Naive thymus-derived CD8-positive, alpha-beta T cell (primary cell): Measurements from ENCODE around the gene TTC28. TPM values are rescaled to one million over a fixed set of nuclear protein-coding genes. Genes with fewer than 3 reads are reported as not detected.
"Not testable (repeated sequence)": the region's sequence is repeated elsewhere in the genome, so short reads cannot be mapped to it uniquely, and the experiment has no call there.

Source experiments
- ATAC-seq, 2 donors: fragments of 150-1000 bp; cut with Tn5 transposase in 1 of 2; sonication (Bioruptor Pico), chemical (Tn5 transposase) in 1 of 2; 1 replicate in 1 of 2; 2 replicates in 1 of 2; pipeline ENCODE4 v1.10.0; 2021; ENCODE audit warnings: mild to moderate bottlenecking in 2 of 2, moderate library complexity in 2 of 2
- POLR2A ChIA-PET: fragments of 350-600 bp; sonication (Branson Sonifier 250); formaldehyde crosslinking; loops from one replicate; lab custom pipeline; 2021; ENCODE audit warnings: antibody characterized with exemption; lab: Charles Lee
- DNase-seq, 10 donors: peaks; one replicate each; pipeline versions ENCODE4 v3.0.0 to v3.0.0-alpha.2; 2020 to 2022
- H3K27ac Mint-ChIP-seq, 10 donors: one replicate each; pipeline ENCODE4 v1.8.0; 2020 to 2022; ENCODE audit warnings: mild to moderate bottlenecking in 10 of 10, mixed read lengths in 10 of 10, moderate library complexity in 4 of 10, inconsistent platforms in 1 of 10
- H3K27me3 Mint-ChIP-seq, 5 donors: one replicate each; pipeline ENCODE4 v1.8.0; 2021 to 2022; ENCODE audit warnings: mixed read lengths in 5 of 5
- H3K36me3 Mint-ChIP-seq, 3 donors: one replicate each; pipeline ENCODE4 v1.8.0; 2020 to 2022; ENCODE audit warnings: mixed read lengths in 3 of 3, mild to moderate bottlenecking in 2 of 3, inconsistent platforms in 1 of 3
- H3K4me1 Mint-ChIP-seq, 4 donors: one replicate each; pipeline ENCODE4 v1.8.0; 2021 to 2022; ENCODE audit warnings: mixed read lengths in 4 of 4
- H3K4me3 Mint-ChIP-seq, 10 donors: one replicate each; pipeline ENCODE4 v1.8.0; 2020 to 2022; ENCODE audit warnings: mild to moderate bottlenecking in 10 of 10, mixed read lengths in 10 of 10, moderate library complexity in 6 of 10, inconsistent platforms in 1 of 10
- H3K9me3 Mint-ChIP-seq, 9 donors: one replicate each; pipeline ENCODE4 v1.8.0; 2020 to 2022; ENCODE audit warnings: mixed read lengths in 9 of 9, mild to moderate bottlenecking in 3 of 9, inconsistent platforms in 1 of 9, moderate library complexity in 1 of 9
- polyA plus RNA-seq, 3 donors: library from polyadenylated mRNA; unstranded; fragments of 300-500 nt; fragmentation: Illumina TruSeq; gene quantifications; one replicate each; pipeline ENCODE4 v1.2.3, GENCODE V29; 2021
- total RNA-seq, 8 experiments: library from RNA in 2 of 8; stranded (reverse) in 2 of 8; gene quantifications; one replicate each; pipeline ENCODE4 v1.2.3 and lab custom pipeline; 2021 to 2026

Gene TTC28
- total and polyA plus RNA-seq, 5 experiments from 2014 or later: 0.44 to 6.4 (median 1.3) TPM

DNA sequence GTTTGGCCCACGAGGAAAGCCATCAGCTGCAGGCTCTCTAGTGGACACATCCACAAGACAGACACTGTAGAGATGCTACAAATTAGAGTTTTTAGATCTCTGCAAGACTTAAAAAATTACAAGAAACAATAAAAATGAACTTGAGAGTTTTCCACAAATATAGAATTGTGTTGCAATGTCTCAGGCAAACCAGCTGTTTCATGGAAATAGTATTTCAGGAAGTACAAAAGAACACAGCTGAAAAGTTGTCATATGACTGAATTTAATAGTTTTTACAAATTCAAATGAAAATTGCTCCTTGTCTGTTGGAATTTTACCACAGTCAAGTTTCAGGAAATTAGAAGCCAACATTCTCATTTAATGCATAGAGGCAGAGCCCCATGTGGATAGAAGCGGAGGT, 576.0 kb downstream of the TTC28 start:
- Mint-ChIP-seq H3K27me3 (no peaks in the 10 kb centered on the region), H3K27ac (no peak overlapping the region), H3K4me3 (no peak overlapping the region), H3K36me3 (peaks cover 0 to 22% (median 13%) of the 10 kb centered on the region in 3 donors), H3K4me1 (no peaks in the 10 kb centered on the region), H3K9me3 (no peaks in the 10 kb centered on the region)
- DNase-seq (no peak), ATAC-seq (no peak)
- POLR2A ChIA-PET: no interaction called here

DNA sequence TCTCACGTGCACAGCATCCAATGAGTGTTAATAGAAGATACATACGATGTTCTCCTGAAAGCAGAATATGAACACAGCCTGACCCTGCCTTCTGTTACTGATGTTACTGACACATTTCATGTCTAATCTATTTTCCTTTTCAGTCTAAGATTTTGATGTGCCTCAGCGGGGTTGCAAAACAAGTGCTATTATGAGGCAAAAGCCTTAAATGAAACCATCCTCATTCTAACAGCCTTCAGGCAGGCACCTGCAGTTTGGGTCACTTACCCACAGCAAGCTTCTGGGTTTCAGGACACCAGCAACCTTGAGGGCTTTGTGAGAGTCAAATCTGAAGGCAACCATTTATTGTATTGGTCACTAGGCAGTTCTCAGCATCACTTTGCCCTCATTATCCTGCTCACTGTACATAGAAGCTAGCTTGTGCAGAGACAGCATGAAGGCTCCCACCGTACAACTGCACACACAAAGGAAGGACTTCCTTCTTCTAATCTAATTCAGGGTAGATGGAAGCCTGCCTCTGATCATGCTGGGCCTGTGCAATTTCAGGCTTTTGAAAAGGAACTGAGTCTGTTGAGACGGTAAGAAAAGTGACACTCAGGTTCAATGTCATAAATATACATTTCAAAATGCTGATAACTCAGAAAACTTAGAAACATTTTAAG, 577.4 kb downstream of the TTC28 start:
- POLR2A ChIA-PET: no interaction called here
- Mint-ChIP-seq H3K27me3 (no peaks in the 10 kb centered on the region), H3K4me3 (no peak overlapping the region), H3K27ac (no peak overlapping the region), H3K36me3 (peaks cover 0 to 22% (median 12%) of the 10 kb centered on the region in 3 donors), H3K9me3 (no peaks in the 10 kb centered on the region), H3K4me1 (no peaks in the 10 kb centered on the region)
- DNase-seq (no peak), ATAC-seq (no peak)

DNA sequence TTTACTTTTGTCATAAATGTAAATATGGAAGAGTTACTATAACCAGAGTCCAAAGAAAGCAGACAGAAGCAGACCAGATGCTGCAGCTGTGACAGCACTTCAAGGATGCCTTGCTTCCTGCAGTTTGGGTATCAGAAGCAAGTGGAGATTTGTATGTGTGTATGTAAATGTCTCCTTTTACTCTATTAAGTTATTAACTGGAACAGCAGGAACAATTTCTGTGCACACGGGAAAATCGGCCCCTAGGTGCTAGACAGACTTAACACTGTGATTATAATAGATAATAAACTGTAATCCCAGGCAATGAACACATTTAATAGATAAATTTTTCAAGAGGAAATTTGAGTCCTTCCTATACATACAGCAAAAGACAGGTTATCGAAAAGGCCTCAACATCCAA, 582.0 kb downstream of the TTC28 start:
- no peak for ATAC-seq
- DNase-seq: no peak
- Mint-ChIP-seq H3K4me3 (no peak overlapping the region), H3K9me3 (no peaks in the 10 kb centered on the region), H3K4me1 (peaks cover 0 to 3% (median 0%) of the 10 kb centered on the region in 4 donors), H3K27ac (no peak overlapping the region), H3K36me3 (peaks cover 0 to 23% (median 3%) of the 10 kb centered on the region in 3 donors), H3K27me3 (no peaks in the 10 kb centered on the region)
- POLR2A ChIA-PET: no interaction called here

- Mint-ChIP-seq H3K36me3 (peaks cover 0 to 26% (median 3%) of the 10 kb centered on the region in 3 donors), H3K4me3 (no peak overlapping the region), H3K9me3 (no peaks in the 10 kb centered on the region), H3K27me3 (no peaks in the 10 kb centered on the region), H3K27ac (no peak overlapping the region), H3K4me1 (peaks cover 0 to 3% (median 0%) of the 10 kb centered on the region in 4 donors)
- POLR2A ChIA-PET: no interaction called here
- ATAC-seq (no peak), DNase-seq (no peak)
Observed at GRCh38 chr22:28096161-28096560, 583.5 kb downstream of the TTC28 start.

DNA sequence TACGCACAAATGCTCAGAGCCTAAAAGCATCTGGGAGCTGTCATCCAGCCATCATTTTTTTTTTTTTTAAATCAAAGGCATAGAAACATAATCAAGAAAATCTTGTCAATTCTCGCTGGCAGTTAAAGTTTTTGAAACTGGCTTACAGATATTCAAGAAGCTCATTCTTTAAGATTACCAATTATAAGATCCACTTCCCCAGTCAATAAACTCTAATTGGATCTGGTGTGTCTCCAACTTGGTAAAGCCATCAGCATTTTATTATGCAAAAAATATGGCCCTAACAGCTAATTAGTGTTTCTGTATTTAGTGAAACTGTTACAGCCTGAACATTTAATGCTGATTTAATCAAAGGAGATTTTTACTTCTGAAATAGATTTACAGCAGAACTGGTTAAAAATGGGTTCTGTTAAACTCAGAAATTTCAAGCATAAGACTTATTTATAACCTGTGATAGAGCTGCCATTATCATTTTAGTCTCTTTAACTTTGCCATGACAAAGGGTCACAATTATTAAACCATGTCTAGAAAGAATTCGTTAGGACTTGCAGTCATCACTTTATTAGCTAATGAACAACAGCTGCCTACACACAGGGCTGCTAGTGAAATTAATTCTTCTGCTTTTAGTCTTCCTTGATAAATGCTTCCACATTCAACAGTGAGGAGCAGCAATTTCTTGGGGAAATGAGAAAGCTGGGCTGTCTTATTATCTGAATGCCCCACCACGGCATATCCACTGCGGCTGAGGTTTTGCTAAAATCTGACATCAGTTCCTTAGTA, 584.1 kb downstream of the TTC28 start:
- no peaks in the 10 kb centered on the region for H3K9me3 Mint-ChIP-seq
- POLR2A ChIA-PET: no interaction called here
- H3K27ac Mint-ChIP-seq: no peak overlapping the region
- ATAC-seq (no peak), DNase-seq (no peak)
- H3K27me3 Mint-ChIP-seq: no peaks in the 10 kb centered on the region
- H3K4me1 Mint-ChIP-seq: peaks cover 0 to 3% (median 0%) of the 10 kb centered on the region in 4 donors
- no peak overlapping the region for H3K4me3 Mint-ChIP-seq
- peaks cover 0 to 26% (median 3%) of the 10 kb centered on the region in 3 donors for H3K36me3 Mint-ChIP-seq

DNA sequence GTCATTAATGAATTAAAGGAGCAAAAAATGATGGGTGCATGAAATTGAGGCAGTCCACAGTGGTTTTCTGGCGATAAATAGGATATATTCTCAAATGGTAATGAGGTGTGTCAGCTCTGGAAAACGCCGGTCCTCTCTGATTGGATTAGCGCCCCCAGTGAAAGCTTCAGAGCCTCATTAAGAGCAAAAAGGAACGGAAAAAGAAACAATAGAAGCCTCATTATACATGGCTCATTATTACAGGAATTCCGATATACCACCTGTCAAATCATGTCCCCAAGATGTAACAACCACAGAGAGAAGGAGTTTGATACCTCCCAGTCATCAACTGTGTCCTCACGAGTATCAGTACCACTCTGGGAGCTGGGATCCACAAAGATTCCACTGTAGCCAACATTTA, 584.9 kb downstream of the TTC28 start:
- Mint-ChIP-seq H3K9me3 (no peaks in the 10 kb centered on the region), H3K27me3 (no peaks in the 10 kb centered on the region), H3K4me3 (no peak overlapping the region), H3K4me1 (peaks cover 0 to 3% (median 0%) of the 10 kb centered on the region in 4 donors), H3K36me3 (peaks cover 0 to 22% (median 0%) of the 10 kb centered on the region in 3 donors), H3K27ac (no peak overlapping the region)
- POLR2A ChIA-PET: no interaction called here
- ATAC-seq (no peak), DNase-seq (no peak)

DNA sequence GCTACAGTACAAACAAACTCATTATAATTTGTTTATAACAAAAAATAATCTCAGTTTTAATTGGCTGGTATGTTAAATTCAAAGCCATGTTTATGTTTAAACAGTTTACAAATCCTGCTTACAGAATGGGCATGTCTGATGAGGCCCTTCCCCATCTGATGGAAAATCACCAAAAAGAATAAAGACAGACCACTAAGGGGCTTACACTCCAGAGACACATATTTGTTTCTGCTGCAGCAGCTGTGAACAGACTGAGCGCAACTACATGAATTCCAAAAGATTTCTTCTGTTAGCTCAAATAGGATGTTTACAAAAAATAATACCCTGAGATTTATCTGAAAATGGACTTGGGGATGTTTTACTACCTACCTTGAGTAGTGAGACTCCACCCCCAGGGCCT, 585.9 kb downstream of the TTC28 start:
- no peaks in the 10 kb centered on the region for H3K27me3 Mint-ChIP-seq
- POLR2A ChIA-PET: no interaction called here
- H3K9me3 Mint-ChIP-seq: no peaks in the 10 kb centered on the region

GRCh38 chr22:28091486-28091885, 588.2 kb downstream of the TTC28 start:
- Mint-ChIP-seq H3K36me3 (peaks cover 0 to 10% (median 3%) of the 10 kb centered on the region in 3 donors), H3K27me3 (no peaks in the 10 kb centered on the region), H3K4me3 (no peak overlapping the region), H3K27ac (peak overlapping the region in 1 of 10 donors; percentile 7), H3K9me3 (peaks cover 0 to 5% (median 0%) of the 10 kb centered on the region in 9 donors), H3K4me1 (no peaks in the 10 kb centered on the region)
- POLR2A ChIA-PET: no interaction called here
- DNase-seq: no peak
- ATAC-seq: no peak

More for the DNA sequence above, 585.9 kb downstream of the TTC28 start:
- Mint-ChIP-seq H3K4me1 (peaks cover 0 to 3% (median 0%) of the 10 kb centered on the region in 4 donors), H3K4me3 (no peak overlapping the region), H3K27ac (no peak overlapping the region), H3K36me3 (peaks cover 0 to 16% (median under 1%) of the 10 kb centered on the region in 3 donors)
- no peak for ATAC-seq
- DNase-seq: no peak

DNA sequence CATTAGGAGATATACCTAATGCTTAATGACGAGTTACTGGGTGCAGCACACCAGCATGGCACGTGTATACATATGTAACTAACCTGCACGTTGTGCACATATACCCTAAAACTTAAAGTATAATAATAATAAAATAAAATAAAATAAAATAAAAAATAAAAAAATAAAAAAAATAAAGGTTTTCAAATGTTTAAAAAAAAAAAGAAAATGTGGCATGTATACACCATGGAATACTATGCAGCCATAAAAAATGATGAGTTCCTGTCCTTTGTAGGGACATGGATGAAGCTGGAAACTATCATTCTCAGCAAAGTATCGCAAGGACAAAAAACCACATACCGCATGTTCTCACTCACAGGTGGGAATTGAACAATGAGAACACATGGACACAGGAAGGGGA, 590.1 kb downstream of the TTC28 start:
- ATAC-seq, H3K27ac Mint-ChIP-seq, H3K27me3 Mint-ChIP-seq, POLR2A ChIA-PET, H3K4me1 Mint-ChIP-seq, DNase-seq, H3K4me3 Mint-ChIP-seq: not testable (repeated sequence)
- H3K36me3 Mint-ChIP-seq: peaks cover 5 to 17% (median 11%) of the 10 kb centered on the region in 3 donors
- H3K9me3 Mint-ChIP-seq: peaks cover 0 to 12% (median 3%) of the 10 kb centered on the region in 9 donors

DNA sequence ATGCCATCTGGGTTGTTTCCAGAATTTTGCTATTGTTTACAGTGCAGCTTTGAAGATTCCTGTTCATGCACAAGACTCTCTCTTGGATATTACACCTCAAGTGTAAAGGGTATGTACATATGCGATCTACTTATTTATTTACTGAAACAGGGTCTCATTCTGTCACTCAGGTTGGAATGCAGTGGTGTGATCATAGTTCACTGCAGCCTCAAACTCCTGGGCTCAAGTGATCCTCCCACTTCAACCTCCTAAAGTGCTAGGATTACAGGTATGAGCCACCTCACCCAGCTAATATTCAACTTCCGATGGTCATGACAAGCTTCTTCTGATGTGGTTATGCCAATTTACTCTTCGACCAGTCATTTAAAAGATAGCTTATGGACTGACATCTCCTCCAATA, 602.5 kb downstream of the TTC28 start:
- POLR2A ChIA-PET: no interaction called here
- no peak for ATAC-seq
- H3K36me3 Mint-ChIP-seq: peaks cover under 1 to 7% (median 4%) of the 10 kb centered on the region in 3 donors
- no peaks in the 10 kb centered on the region for H3K4me1 Mint-ChIP-seq
- no peak overlapping the region for H3K4me3 Mint-ChIP-seq
- no peak overlapping the region for H3K27ac Mint-ChIP-seq
- peaks cover 0 to 2% (median 0%) of the 10 kb centered on the region in 5 donors for H3K27me3 Mint-ChIP-seq
- DNase-seq: no peak
- peaks cover 0 to 3% (median 0%) of the 10 kb centered on the region in 9 donors for H3K9me3 Mint-ChIP-seq

- Mint-ChIP-seq H3K27ac (no peak overlapping the region), H3K4me3 (no peak overlapping the region), H3K4me1 (no peaks in the 10 kb centered on the region), H3K9me3 (peaks cover 0 to 6% (median 0%) of the 10 kb centered on the region in 9 donors), H3K27me3 (peaks cover 0 to 1% (median 0%) of the 10 kb centered on the region in 5 donors), H3K36me3 (peaks cover 6 to 7% (median 7%) of the 10 kb centered on the region in 3 donors)
- DNase-seq: no peak
- ATAC-seq: no peak
- POLR2A ChIA-PET: no interaction called here
Observed at GRCh38 chr22:28075358-28075981, 604.2 kb downstream of the TTC28 start.

GRCh38 chr22:28074526-28074925, 605.1 kb downstream of the TTC28 start:
- no peak for DNase-seq
- Mint-ChIP-seq H3K4me1 (no peaks in the 10 kb centered on the region), H3K27me3 (peaks cover 0 to 3% (median 0%) of the 10 kb centered on the region in 5 donors), H3K9me3 (peaks cover 0 to 6% (median 0%) of the 10 kb centered on the region in 9 donors), H3K4me3 (no peak overlapping the region), H3K36me3 (peaks cover 5 to 7% (median 7%) of the 10 kb centered on the region in 3 donors), H3K27ac (no peak overlapping the region)
- POLR2A ChIA-PET: no interaction called here
- ATAC-seq: no peak

- Mint-ChIP-seq H3K4me3 (no peak overlapping the region), H3K36me3 (peaks cover 6 to 12% (median 7%) of the 10 kb centered on the region in 3 donors), H3K4me1 (no peaks in the 10 kb centered on the region), H3K9me3 (peaks cover 0 to 6% (median 0%) of the 10 kb centered on the region in 9 donors), H3K27ac (no peak overlapping the region), H3K27me3 (peaks cover 0 to 3% (median 0%) of the 10 kb centered on the region in 5 donors)
- POLR2A ChIA-PET: no interaction called here
- DNase-seq: no peak
- ATAC-seq: no peak
Observed at GRCh38 chr22:28072066-28072465, 607.6 kb downstream of the TTC28 start.
